Rectal smooth muscle tissue (tissue), 1 donor: ENCODE measurements around the gene LRRC75A.

Experiments used
- H3K27ac ChIP-seq: one replicate; pipeline ENCODE4 v1.7.0; 2013; ENCODE audit warnings: low read depth, low read length, inconsistent platforms
- H3K27me3 ChIP-seq: one replicate; pipeline ENCODE4 v1.7.0; 2013; ENCODE audit warnings: low read length; ENCODE audit not compliant: control insufficient read depth, insufficient read depth
- H3K36me3 ChIP-seq: one replicate; pipeline ENCODE4 v1.7.0; 2013; ENCODE audit warnings: low read length; ENCODE audit not compliant: control insufficient read depth, insufficient read depth
- H3K4me1 ChIP-seq: one replicate; pipeline ENCODE4 v1.7.0; 2013; ENCODE audit warnings: low read length; ENCODE audit not compliant: control insufficient read depth, insufficient read depth
- H3K4me3 ChIP-seq: one replicate; pipeline ENCODE4 v1.7.0; 2013; ENCODE audit warnings: low read length
- H3K9ac ChIP-seq: one replicate; pipeline ENCODE4 v1.7.0; 2013; ENCODE audit warnings: low read length

LRRC75A gene

DNA sequence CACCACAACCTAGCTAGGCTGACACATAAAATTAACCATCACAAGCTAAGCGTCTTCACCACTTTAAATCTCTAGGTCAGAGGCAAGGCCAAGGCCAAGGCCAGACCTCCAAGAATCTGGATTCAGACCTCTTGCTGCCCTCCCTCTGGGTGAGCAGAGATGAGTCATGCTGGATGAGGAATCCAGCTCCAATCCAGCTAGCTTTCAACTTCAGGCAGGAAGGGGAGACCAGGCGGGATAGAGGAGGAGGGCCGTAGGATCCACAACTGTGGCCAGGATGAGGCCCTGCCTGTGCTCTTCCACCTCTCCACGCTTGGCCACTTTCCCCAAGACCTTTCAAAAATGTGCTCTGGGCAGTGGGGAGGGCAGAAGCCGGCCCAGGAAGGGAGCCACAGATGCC is 14.7 kb downstream of the LRRC75A start:
- no peaks in the 10 kb centered on the region for H3K36me3 ChIP-seq
- H3K4me3 ChIP-seq: no peak overlapping the region
- no peak overlapping the region for H3K9ac ChIP-seq
- peak overlapping the region; percentile 73 for H3K27ac ChIP-seq
- H3K27me3 ChIP-seq: no peaks in the 10 kb centered on the region
- H3K4me1 ChIP-seq: peaks cover 11% of the 10 kb centered on the region

DNA sequence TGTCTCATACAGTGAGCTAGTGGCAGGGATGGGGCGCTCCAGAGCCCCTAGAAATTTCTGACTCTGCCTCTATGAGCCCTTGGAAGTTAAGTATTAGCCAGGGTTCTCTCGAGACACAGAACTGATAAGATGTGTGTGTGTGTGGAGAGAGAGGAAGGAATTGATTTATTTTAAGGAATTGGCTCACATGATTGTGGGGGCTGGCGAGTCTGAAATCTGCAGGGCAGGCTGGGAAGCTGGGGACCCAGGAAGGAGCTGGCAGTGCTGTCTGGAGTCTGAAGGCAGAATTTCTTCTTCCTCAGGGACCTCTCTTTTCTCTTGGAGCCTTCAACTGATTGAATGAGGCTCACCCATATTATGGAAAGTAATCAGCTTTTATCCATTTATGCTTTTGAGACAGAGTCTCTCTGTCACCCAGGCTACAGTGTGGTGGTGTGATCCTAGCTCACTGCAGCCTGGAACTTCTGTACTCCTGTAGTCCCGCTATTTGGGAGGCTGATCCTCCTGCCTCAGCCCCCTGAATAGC is 16.8 kb downstream of the LRRC75A start:
- no peak overlapping the region for H3K4me3 ChIP-seq
- no peaks in the 10 kb centered on the region for H3K27me3 ChIP-seq
- H3K4me1 ChIP-seq: peaks cover 11% of the 10 kb centered on the region
- no peak overlapping the region for H3K9ac ChIP-seq
- H3K36me3 ChIP-seq: no peaks in the 10 kb centered on the region
- H3K27ac ChIP-seq: no peak overlapping the region

DNA sequence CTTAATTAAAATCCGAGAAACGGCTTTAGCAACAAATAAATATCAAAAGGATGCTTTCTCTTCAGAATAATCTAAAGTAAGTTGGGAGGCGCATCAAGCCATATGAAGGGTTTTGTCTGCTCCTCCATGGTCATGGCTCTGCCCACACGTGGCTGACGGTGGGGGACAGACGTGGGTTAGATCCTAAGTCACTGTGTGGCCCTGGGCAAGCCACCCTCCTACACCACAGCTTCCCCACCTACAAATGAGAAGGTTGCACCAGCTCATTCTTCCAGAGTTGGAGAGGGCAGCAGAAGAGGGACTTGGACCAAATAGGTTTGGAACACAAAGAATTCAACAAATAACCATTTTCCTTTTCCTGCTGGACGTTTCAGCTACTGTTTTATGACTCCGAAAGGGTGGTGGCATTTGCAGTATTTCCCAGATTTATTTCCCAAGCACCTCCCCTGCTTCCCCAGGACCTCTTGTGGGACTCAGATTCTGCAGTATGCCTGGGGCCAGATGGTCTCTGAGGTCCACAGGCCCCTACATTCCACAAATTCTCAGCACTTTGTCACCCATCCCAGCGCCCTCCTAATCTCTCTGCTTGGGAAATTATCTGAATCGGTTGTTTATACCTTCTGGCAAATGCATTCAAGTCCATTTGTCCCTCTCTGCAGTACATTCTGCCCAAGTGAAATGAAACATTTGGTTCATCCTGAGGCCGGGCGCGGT is 17.8 kb downstream of the LRRC75A start:
- no peak overlapping the region for H3K4me3 ChIP-seq
- H3K9ac ChIP-seq: no peak overlapping the region
- no peaks in the 10 kb centered on the region for H3K27me3 ChIP-seq
- H3K27ac ChIP-seq: no peak overlapping the region
- peaks cover 11% of the 10 kb centered on the region for H3K4me1 ChIP-seq
- no peaks in the 10 kb centered on the region for H3K36me3 ChIP-seq

DNA sequence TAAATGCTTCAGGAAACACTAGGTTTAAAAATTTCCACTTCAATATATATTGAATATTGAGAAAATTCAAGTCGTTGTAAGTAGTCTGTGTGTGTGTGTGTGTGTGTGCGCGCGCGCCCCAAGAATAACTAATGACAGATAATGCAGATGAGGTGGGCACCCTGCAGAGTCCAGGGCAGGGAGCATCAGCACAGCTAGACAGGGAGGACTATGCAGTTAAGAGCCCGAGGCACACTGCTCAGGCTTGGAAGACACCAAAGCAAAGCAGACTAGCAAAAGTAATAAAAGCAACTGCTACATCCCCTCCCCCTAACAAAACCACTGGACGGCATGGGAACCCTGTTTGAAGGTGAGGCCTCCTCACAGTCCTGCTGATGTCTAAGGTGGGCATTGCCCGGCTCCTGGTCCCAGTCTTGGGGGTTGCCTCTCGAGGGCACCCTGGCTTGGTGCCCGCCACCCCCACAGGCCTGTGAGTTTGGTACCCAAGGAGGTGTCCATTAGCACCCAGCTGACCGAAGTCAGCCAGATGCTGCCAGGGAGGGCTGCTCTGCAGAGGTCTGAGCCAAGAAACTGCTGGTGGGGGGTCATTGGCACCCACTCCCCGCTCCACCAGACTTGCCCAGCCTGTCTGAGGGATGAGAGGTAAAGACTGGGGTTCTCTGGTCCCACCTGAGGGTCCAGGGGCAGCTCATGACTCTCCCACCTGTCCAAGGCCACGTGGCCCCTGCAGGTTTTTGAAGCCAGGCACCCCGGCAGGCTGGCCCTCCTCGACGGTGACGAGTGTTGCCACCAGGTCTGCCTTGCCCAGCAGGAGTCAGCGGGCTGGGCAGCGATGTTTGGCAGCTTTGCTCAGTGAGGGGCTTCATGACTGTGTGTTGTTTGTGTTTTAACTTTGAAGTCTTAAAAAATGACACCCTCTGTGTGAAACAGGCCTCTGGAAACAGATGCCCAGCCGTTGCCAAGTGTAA is 18.7 kb downstream of the LRRC75A start:
- Histone ChIP-seq H3K27ac (no peak overlapping the region), H3K4me1 (peaks cover 8% of the 10 kb centered on the region), H3K27me3 (no peaks in the 10 kb centered on the region)

DNA sequence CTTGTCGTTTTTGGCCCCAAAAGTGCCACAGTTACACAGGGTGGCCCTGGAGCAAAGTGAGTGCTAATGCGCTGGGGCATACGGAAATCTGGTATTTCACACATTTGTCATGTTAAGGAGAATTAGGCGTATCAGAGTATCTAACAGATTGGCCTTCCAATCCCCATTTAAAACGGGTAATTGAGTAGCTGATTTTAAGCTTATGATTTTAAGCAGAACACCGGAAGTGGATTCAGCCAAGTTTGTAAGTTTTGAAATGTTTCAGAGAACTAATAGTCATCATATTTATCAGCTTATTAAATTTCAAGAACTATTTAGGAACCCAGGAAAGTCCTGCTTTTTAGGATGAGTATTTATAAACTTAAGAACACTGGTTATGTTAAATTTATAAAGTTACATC is 19.5 kb downstream of the LRRC75A start:
- peaks cover 6% of the 10 kb centered on the region for H3K4me1 ChIP-seq
- H3K27ac ChIP-seq: no peak overlapping the region
- no peak overlapping the region for H3K4me3 ChIP-seq
- H3K9ac ChIP-seq: no peak overlapping the region
- H3K36me3 ChIP-seq: no peaks in the 10 kb centered on the region
- no peaks in the 10 kb centered on the region for H3K27me3 ChIP-seq

More for the DNA sequence above, 18.7 kb downstream of the LRRC75A start:
- H3K4me3 ChIP-seq: no peak overlapping the region
- H3K36me3 ChIP-seq: no peaks in the 10 kb centered on the region
- H3K9ac ChIP-seq: no peak overlapping the region

DNA sequence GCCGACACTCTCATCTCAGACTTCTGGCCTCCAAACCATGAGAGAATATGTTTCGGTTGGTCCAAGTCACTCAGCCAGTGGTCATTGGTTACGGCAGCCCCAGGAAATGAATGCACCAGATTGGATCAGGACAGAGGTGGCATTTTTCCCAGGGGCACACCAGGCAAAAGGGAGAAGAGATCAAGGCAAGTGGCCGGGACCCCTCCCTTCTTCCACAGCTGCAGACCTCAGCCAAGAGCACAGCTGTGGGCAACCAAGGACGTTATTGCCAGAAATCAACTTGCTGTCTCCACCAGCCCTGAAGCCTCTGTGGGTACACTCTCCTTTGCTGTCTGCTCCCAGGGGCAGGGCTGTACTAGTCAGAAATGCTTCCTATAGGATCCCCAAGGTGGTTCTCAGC is 20.7 kb downstream of the LRRC75A start:
- Histone ChIP-seq H3K4me1 (no peaks in the 10 kb centered on the region), H3K36me3 (no peaks in the 10 kb centered on the region), H3K9ac (no peak overlapping the region), H3K4me3 (no peak overlapping the region), H3K27ac (no peak overlapping the region), H3K27me3 (no peaks in the 10 kb centered on the region)

DNA sequence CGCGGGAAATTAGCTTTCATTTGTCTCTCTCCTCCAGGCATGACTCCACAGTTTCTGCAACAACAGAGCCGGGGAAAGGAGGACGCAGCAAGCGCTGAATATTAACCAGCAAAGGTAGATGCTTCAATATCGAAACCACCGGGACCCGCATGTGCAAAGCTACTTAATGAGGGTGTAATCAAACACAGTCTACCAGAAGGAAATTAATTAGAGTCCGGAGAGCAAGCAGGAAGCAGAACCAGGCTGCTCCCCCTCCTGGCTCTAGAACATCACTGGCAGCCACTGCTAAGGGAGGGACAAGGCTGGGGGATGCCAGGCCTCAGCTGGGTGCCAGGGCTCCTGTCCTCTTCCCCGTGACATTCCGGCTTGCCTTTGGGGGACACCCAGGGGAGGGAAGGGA is 21.7 kb downstream of the LRRC75A start:
- H3K4me1 ChIP-seq: no peaks in the 10 kb centered on the region
- H3K36me3 ChIP-seq: no peaks in the 10 kb centered on the region
- H3K9ac ChIP-seq: no peak overlapping the region
- no peak overlapping the region for H3K27ac ChIP-seq
- no peak overlapping the region for H3K4me3 ChIP-seq
- H3K27me3 ChIP-seq: no peaks in the 10 kb centered on the region

DNA sequence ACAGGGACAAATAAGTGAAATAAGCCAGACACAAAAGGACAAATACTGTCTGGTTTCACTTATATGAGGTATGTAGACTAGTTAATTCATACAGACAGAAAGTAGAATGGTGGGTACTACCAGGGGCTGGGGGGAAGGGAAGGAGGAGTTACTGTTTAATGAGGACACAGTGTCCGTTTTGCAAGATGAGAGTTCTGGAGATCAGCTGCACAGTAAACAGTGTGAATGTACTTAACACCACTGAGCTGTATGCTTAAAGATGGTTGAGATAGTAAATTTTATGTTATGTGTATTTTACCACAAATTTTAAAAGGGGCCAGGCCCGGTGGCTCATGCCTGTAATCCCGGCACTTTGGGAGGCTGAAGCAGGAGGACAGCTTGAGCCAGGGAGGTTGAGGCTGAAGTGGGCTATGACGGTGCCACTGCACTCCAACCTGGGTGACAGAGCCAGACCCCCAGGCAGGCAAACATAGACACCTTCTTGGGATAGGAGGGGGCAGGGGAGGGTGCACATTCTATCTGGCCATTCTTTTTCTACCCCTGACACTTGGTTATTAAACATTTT is 23.5 kb downstream of the LRRC75A start:
- H3K4me1 ChIP-seq: no peaks in the 10 kb centered on the region

DNA sequence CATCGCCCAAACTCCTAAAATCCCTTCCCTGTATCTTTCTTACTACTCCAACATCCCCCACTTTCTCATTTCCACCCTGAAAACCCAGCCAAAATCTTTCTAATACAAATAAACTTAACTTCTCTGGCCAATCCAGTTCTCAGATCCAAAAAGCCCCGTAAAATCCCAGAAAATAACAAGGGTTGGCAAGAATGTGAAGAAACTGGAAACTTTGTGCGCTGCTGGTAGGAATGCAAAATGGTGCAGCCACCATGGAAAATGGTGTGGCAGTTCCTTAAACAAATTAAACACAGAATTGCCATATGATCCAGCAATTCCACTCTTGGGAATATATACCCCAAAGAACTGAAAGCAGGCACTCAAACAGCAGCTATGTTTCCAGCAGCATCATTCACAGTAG is 24.1 kb downstream of the LRRC75A start:
- H3K9ac ChIP-seq: no peak overlapping the region
- H3K4me3 ChIP-seq: no peak overlapping the region
- H3K36me3 ChIP-seq: no peaks in the 10 kb centered on the region
- H3K27ac ChIP-seq: no peak overlapping the region
- H3K27me3 ChIP-seq: no peaks in the 10 kb centered on the region
- H3K4me1 ChIP-seq: no peaks in the 10 kb centered on the region

More for the DNA sequence above, 23.5 kb downstream of the LRRC75A start:
- Histone ChIP-seq H3K27ac (no peak overlapping the region), H3K27me3 (no peaks in the 10 kb centered on the region), H3K4me3 (no peak overlapping the region), H3K9ac (no peak overlapping the region), H3K36me3 (no peaks in the 10 kb centered on the region)

DNA sequence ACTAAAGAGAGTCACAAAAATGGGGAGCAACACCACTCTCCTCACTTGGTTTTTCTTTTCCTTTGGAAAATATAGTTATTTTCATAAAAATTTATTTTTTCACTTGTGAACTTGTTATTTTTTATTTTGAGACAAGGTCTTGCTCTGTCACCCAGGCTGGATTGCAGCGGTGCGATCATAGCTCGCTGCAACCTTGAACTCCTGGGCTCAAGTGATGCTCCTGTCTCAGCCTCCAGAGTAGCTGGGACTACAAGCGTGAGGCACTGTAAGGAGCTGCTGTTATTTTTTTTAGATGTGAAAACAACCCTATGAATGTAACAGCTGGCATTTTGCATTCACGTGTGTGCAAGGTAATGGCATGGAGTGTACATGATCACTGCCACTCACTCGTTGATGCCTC is 24.9 kb downstream of the LRRC75A start:
- no peak overlapping the region for H3K27ac ChIP-seq

DNA sequence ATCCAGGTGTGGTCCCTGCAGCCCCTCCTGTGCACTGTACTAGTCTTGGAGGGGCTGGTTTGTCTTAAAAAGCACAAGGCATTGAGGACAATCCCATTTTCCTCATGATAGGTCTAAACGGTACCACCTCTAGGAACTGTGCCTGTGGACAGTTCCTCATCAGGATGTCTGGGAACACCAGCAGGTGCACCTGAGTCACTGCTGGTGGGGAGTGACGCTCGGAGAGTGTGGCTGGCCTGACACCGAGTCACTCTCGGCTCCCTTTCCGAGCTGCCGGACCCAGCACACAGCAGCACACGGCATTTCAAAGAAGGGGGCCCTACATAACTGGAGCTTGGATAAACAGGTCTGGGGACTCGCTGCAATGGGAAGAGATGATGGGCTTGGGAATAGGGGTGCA is 25.6 kb downstream of the LRRC75A start:
- Histone ChIP-seq H3K9ac (no peak overlapping the region), H3K27ac (no peak overlapping the region), H3K36me3 (no peaks in the 10 kb centered on the region), H3K27me3 (no peaks in the 10 kb centered on the region), H3K4me1 (no peaks in the 10 kb centered on the region), H3K4me3 (no peak overlapping the region)

More for the DNA sequence above, 24.9 kb downstream of the LRRC75A start:
- Histone ChIP-seq H3K9ac (no peak overlapping the region), H3K4me3 (no peak overlapping the region), H3K4me1 (no peaks in the 10 kb centered on the region), H3K36me3 (no peaks in the 10 kb centered on the region), H3K27me3 (no peaks in the 10 kb centered on the region)

DNA sequence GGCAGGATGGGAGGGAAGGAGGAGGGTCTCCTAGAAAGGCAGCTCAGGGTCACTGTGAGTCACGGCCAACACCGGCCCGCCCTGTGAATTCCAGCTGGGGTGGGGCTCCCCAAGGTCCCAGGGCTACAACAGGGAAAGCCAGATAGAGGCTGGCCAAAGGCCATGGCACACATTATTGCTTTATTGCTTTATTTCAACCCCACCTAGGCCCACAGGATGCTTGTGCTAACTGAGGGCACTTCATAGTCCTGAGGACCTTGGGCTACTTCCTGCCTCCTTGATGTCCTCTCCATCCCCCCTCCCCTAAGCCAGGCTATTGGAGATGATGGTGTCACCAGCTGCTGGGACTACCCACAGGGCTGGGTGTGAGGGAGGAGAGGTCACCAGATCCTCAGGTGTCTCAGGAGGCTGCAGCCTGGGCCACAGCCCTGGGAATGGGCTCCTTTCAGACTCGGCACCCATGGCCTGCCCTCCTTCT is 26.1 kb downstream of the LRRC75A start:
- H3K27me3 ChIP-seq: no peaks in the 10 kb centered on the region
- no peak overlapping the region for H3K27ac ChIP-seq
- H3K4me1 ChIP-seq: no peaks in the 10 kb centered on the region
- no peak overlapping the region for H3K9ac ChIP-seq
- H3K36me3 ChIP-seq: no peaks in the 10 kb centered on the region
- H3K4me3 ChIP-seq: no peak overlapping the region
